ENCODE data around the gene POLR2H.

Gene POLR2H

GRCh38 chr3:184353546-184353941 is 8.0 kb upstream of the POLR2H start:
- no peak for DNase-seq

GRCh38 chr3:184354121-184354728 is 7.3 kb upstream of the POLR2H start:
- no peak for DNase-seq

GRCh38 chr3:184354754-184355153 is 6.8 kb upstream of the POLR2H start:
- no peak for DNase-seq

GRCh38 chr3:184355261-184356040 is 6.1 kb upstream of the POLR2H start:
- DNase-seq = no peak

GRCh38 chr3:184357248-184358123 is 4.0 kb upstream of the POLR2H start:
- no peak for DNase-seq

- DNase-seq = no peak
Observed at GRCh38 chr3:184358124-184358767, 3.3 kb upstream of the POLR2H start.

- DNase-seq = no peak
Observed at GRCh38 chr3:184358921-184359350, 2.6 kb upstream of the POLR2H start.

GRCh38 chr3:184359610-184360009 is 1.9 kb upstream of the POLR2H start:
- no peak for DNase-seq

- no peak for DNase-seq
Observed at GRCh38 chr3:184360070-184360928, 1.2 kb upstream of the POLR2H start.

GRCh38 chr3:184360929-184361531 is 480 bp upstream of the POLR2H start:
- DNase-seq = no peak

GRCh38 chr3:184361932-184362667 is 590 bp downstream of the POLR2H start:
- DNase-seq = peak; percentile 59

- DNase-seq = peak; percentile 100
Observed at GRCh38 chr3:184362668-184363546, 1.4 kb downstream of the POLR2H start.

- no peak for DNase-seq
Observed at GRCh38 chr3:184366619-184367289, 5.2 kb downstream of the POLR2H start.

- no peak for DNase-seq
Observed at GRCh38 chr3:184368116-184368515, 6.6 kb downstream of the POLR2H start.

- DNase-seq = no peak
Observed at GRCh38 chr3:184368586-184369183, 7.2 kb downstream of the POLR2H start.

GRCh38 chr3:184371570-184372018 is 10.1 kb downstream of the POLR2H start:
- DNase-seq = peak; percentile 94

GRCh38 chr3:184372296-184372821 is 10.8 kb downstream of the POLR2H start:
- DNase-seq = no peak

GRCh38 chr3:184372911-184373310 is 11.4 kb downstream of the POLR2H start:
- DNase-seq = no peak
